ENCODE measurements around the gene ARHGAP10.

Gene ARHGAP10

DNA sequence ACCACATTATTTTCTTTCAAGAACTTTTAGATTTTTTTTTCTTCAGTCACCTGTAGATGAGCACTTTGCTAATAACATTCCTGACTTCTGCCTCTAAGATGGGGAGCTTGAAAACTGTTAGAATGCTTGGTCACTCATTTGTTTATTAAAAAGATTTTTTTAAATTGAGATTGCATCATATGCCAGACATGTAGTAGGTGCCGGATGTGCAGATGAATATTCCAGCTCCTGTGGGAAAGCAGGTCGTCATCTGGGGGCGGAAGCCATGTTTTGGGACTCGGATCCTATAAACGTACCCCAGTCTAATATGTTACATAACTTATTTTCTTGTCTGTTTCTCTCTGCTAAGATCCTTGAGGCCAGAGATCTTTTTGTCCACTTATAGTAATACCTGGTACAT is 236.8 kb downstream of the ARHGAP10 start:
- no peak for TF ChIP-seq GATA3 (IDR thresholded peaks at IDR 0.05; ENCODE audit: low read depth, low read length)
- TF ChIP-seq GATA2 (IDR thresholded peaks at IDR 0.05; ENCODE audit: low read depth, low read length) = no peak

DNA sequence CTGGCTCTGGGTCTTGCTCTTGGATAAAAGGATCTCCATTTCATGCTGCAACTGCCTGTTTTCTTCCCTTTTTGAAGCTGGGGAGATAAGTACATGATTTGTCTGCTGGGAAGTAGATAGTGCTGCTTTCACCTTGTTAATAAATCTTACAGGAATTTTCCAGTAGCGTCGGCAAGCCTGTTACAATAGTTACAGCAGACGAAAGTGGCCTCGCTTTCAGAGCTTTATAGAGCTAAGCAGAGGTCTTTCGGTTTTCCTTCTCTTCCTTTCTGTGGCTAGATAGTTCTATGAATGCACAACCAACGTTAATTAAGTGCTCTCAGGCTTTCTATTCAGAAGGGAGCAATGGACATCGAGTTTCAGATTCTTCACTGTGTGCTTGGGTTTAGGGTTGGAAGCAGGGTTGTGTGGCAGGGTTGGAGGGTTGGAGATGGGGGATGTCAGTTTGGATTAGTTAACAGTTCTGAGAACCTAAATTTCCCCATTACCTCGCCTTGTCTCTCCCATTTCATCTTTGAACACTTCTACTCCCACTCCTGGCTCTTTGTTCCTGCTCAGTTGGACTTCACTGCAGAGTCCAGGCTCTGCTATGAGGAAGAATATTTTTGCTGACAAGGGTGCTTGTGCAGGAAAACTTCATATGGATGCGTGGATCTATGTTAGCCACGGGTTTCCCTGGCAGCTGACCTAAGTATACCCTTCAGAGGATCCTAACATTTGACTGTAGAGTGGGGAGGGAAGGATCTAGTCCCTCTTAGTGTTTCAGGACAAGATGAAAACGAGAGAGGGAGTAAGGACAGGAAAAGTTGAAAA is 237.9 kb downstream of the ARHGAP10 start:
- TF ChIP-seq GATA2 (IDR thresholded peaks at IDR 0.05; ENCODE audit: low read depth, low read length) (no peak), GATA3 (IDR thresholded peaks at IDR 0.05; ENCODE audit: low read depth, low read length) (no peak)

DNA sequence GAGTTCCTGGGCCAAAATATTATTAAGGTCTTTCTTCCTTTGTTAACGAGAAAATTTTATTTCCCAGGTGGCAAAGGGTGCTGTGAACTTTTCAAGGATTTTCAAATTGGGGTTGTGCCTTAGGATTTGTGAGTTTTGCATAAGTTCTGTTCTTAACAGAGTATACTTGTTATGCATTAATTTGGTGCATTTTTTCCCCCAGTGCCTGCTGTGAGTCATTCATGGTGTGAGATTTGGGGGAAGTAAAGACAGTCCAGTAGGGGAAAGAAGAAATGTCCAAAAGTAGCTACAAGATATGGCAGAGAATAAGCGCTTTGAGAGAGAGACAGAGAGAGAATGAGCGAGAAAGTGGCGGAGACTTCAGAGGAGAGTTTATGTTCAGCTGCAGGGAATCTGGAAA is 239.2 kb downstream of the ARHGAP10 start:
- no peak for TF ChIP-seq GATA3 (IDR thresholded peaks at IDR 0.05; ENCODE audit: low read depth, low read length)
- no peak for TF ChIP-seq GATA2 (IDR thresholded peaks at IDR 0.05; ENCODE audit: low read depth, low read length)

- no peak for TF ChIP-seq GATA2 (IDR thresholded peaks at IDR 0.05; ENCODE audit: low read depth, low read length)
- TF ChIP-seq GATA3 (IDR thresholded peaks at IDR 0.05; ENCODE audit: low read depth, low read length) = no peak
Measured at GRCh38 chr4:147975325-147975724, 243.4 kb downstream of the ARHGAP10 start.

- no peak for TF ChIP-seq GATA3 (IDR thresholded peaks at IDR 0.05; ENCODE audit: low read depth, low read length)
- TF ChIP-seq GATA2 (IDR thresholded peaks at IDR 0.05; ENCODE audit: low read depth, low read length) = no peak
Measured at GRCh38 chr4:147975933-147976928, 244.3 kb downstream of the ARHGAP10 start.

GRCh38 chr4:147980586-147980985 is 248.7 kb downstream of the ARHGAP10 start:
- no peak for TF ChIP-seq GATA2 (IDR thresholded peaks at IDR 0.05; ENCODE audit: low read depth, low read length)
- TF ChIP-seq GATA3 (IDR thresholded peaks at IDR 0.05; ENCODE audit: low read depth, low read length) = no peak

- no peak for TF ChIP-seq GATA3 (IDR thresholded peaks at IDR 0.05; ENCODE audit: low read depth, low read length)
- no peak for TF ChIP-seq GATA2 (IDR thresholded peaks at IDR 0.05; ENCODE audit: low read depth, low read length)
Measured at GRCh38 chr4:147981305-147981704, 249.4 kb downstream of the ARHGAP10 start.

- no peak for TF ChIP-seq GATA3 (IDR thresholded peaks at IDR 0.05; ENCODE audit: low read depth, low read length)
Measured at GRCh38 chr4:147984065-147984777, 252.3 kb downstream of the ARHGAP10 start.

DNA sequence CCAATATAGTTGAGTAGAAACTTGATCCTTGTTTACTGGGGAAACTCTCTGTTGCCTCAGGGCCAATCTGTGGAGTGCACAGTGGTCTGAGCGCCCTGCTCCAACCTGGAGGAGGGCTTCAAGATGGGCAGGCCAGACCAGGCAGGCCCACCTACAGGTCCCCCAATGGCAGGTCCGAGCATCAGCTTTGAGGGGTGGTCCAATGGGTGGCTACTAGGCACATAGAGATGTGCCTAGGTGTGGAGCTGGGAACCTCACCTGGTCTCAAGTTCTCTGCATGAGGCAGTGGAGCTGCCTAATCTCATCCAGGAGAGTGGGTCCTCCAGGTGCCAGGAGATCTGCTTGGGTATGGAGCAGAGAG is 252.9 kb downstream of the ARHGAP10 start:
- TF ChIP-seq GATA2 (IDR thresholded peaks at IDR 0.05; ENCODE audit: low read depth, low read length) (no peak), GATA3 (IDR thresholded peaks at IDR 0.05; ENCODE audit: low read depth, low read length) (no peak)

DNA sequence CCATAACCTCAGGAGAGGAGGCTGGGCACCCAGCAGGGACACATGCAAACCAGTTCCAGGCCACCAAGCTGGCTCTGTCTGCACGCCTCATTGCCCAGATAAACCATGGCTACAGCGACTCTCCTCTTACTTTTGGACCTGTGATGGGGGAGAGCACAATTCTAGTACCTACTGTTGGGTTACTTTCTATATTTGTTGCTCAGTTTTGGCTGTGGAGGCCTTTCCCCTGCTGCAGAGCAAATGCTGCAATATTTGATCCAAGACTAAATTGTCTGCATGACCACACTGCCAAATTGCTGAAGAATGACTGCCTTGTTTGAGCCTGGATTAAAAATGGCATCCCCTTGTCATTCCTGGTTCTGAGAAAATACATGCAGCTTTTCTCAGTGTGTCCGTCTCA is 253.5 kb downstream of the ARHGAP10 start:
- no peak for TF ChIP-seq GATA2 (IDR thresholded peaks at IDR 0.05; ENCODE audit: low read depth, low read length)
- TF ChIP-seq GATA3 (IDR thresholded peaks at IDR 0.05; ENCODE audit: low read depth, low read length) = no peak

GRCh38 chr4:147987252-147987651 is 255.4 kb downstream of the ARHGAP10 start:
- no peak for TF ChIP-seq GATA3 (IDR thresholded peaks at IDR 0.05; ENCODE audit: low read depth, low read length)
- TF ChIP-seq GATA2 (IDR thresholded peaks at IDR 0.05; ENCODE audit: low read depth, low read length) = no peak

GRCh38 chr4:147991543-147992283 is 259.8 kb downstream of the ARHGAP10 start:
- no peak for TF ChIP-seq GATA2 (IDR thresholded peaks at IDR 0.05; ENCODE audit: low read depth, low read length)
- no peak for TF ChIP-seq GATA3 (IDR thresholded peaks at IDR 0.05; ENCODE audit: low read depth, low read length)

GRCh38 chr4:147994076-147994475 is 262.2 kb downstream of the ARHGAP10 start:
- TF ChIP-seq GATA2 (IDR thresholded peaks at IDR 0.05; ENCODE audit: low read depth, low read length) (no peak), GATA3 (IDR thresholded peaks at IDR 0.05; ENCODE audit: low read depth, low read length) (no peak)

Data from SH-SY5Y (cell line).